Endothelial cell of umbilical vein (primary cell): Measurements from ENCODE around the gene AKAP1.

Source experiments
- EZH2 ChIP-seq: IDR thresholded peaks from 2 replicates; pipeline ENCODE4 v1.6.1; 2012; ENCODE audit warnings: borderline replicate concordance, low read depth, mild to moderate bottlenecking, moderate library complexity, low read length, inconsistent platforms; ENCODE audit not compliant: severe bottlenecking
- FOS ChIP-seq: IDR thresholded peaks from 2 replicates; pipeline ENCODE4 v1.6.1; 2011; ENCODE audit warnings: mild to moderate bottlenecking, low read length, moderate library complexity, borderline replicate concordance; ENCODE audit not compliant: insufficient read depth
- GATA2 ChIP-seq: IDR thresholded peaks from 2 replicates; pipeline ENCODE4 v1.7.0; 2011; ENCODE audit warnings: low read depth, mild to moderate bottlenecking, moderate library complexity, mixed read lengths, low read length; ENCODE audit not compliant: insufficient read length, insufficient read depth
- JUN ChIP-seq: IDR thresholded peaks from 2 replicates; pipeline ENCODE4 v1.6.1; 2011; ENCODE audit warnings: borderline replicate concordance, low read depth; ENCODE audit not compliant: insufficient read length, insufficient read depth
- MYC ChIP-seq: IDR thresholded peaks from one replicate; pipeline ENCODE4 v1.6.1; 2011; ENCODE audit warnings: mild to moderate bottlenecking, low read depth, low read length
- POLR2A ChIP-seq: IDR thresholded peaks from 2 replicates; pipeline ENCODE4 v1.6.1; 2012; ENCODE audit warnings: low read depth, mild to moderate bottlenecking, control low read depth, low read length
- POLR2AphosphoS5 ChIP-seq: IDR thresholded peaks from 2 replicates; pipeline ENCODE4 v1.6.1; 2012; ENCODE audit warnings: low read depth, mild to moderate bottlenecking, control low read depth, low read length, moderate library complexity; ENCODE audit not compliant: insufficient read depth
- TF ChIP-seq, protein P1 (sequence below), 2 donors: IDR thresholded peaks; 1 replicate in 1 of 2; 2 replicates in 1 of 2; pipeline ENCODE4 v1.5.1; 2011; ENCODE audit warnings: low read length in 2 of 2, mild to moderate bottlenecking in 2 of 2, moderate library complexity in 2 of 2, control low read depth in 1 of 2, inconsistent platforms in 1 of 2, low read depth in 1 of 2; ENCODE audit not compliant: insufficient read depth in 1 of 2; ENCODE audit errors: extremely low read depth in 1 of 2
- TF ChIP-seq, protein P2 (sequence below): IDR thresholded peaks from 2 replicates; pipeline ENCODE4 v1.6.1; 2011; ENCODE audit not compliant: insufficient read depth, insufficient read length

DNA sequence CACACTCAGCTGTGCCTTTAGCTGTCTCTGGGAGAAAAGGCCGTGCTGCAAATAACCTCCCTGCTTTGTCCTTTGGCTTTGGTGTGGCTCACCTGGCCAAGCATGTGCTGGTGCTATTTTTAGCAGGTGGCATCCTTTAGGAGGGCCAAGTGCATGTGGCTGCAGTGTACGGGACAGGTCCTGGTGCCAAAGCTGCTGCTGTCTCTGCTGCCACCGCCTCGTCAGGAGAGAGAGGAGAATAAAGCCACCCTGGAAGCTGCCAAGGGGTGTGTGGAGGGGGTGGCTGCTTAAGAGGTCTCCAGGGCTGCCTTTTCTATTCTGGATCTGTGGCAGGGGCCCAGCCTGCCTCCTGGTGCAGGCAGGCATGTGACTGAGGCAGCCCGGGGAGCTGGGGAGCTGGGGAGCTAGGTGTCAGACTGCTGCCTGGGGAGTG, 6.2 kb downstream of the AKAP1 start:
- TF ChIP-seq, protein P1, sequence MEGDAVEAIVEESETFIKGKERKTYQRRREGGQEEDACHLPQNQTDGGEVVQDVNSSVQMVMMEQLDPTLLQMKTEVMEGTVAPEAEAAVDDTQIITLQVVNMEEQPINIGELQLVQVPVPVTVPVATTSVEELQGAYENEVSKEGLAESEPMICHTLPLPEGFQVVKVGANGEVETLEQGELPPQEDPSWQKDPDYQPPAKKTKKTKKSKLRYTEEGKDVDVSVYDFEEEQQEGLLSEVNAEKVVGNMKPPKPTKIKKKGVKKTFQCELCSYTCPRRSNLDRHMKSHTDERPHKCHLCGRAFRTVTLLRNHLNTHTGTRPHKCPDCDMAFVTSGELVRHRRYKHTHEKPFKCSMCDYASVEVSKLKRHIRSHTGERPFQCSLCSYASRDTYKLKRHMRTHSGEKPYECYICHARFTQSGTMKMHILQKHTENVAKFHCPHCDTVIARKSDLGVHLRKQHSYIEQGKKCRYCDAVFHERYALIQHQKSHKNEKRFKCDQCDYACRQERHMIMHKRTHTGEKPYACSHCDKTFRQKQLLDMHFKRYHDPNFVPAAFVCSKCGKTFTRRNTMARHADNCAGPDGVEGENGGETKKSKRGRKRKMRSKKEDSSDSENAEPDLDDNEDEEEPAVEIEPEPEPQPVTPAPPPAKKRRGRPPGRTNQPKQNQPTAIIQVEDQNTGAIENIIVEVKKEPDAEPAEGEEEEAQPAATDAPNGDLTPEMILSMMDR (IDR thresholded peaks at IDR 0.05; ENCODE audit: extremely low read depth in 1 of 2, insufficient read depth in 1 of 2, low read depth in 1 of 2, low read length in 2 of 2), result no peak
- TF ChIP-seq POLR2A (no peak), EZH2 (no peak), MYC (no peak), POLR2AphosphoS5 (no peak), GATA2 (no peak), JUN (no peak), FOS (no peak)
- TF ChIP-seq, protein P2, sequence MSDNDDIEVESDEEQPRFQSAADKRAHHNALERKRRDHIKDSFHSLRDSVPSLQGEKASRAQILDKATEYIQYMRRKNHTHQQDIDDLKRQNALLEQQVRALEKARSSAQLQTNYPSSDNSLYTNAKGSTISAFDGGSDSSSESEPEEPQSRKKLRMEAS, result no peak
